HK-2 (cell line): ENCODE results near the gene TJP3.
"Not testable (repeated sequence)": the region's sequence is repeated elsewhere in the genome, so short reads cannot be mapped to it uniquely, and the experiment has no call there.

ENCODE experiments used
- DNase-seq: peaks from one replicate; pipeline ENCODE4 v3.0.0-alpha.2; 2018; ENCODE audit not compliant: unreplicated experiment

Gene TJP3, protein sequence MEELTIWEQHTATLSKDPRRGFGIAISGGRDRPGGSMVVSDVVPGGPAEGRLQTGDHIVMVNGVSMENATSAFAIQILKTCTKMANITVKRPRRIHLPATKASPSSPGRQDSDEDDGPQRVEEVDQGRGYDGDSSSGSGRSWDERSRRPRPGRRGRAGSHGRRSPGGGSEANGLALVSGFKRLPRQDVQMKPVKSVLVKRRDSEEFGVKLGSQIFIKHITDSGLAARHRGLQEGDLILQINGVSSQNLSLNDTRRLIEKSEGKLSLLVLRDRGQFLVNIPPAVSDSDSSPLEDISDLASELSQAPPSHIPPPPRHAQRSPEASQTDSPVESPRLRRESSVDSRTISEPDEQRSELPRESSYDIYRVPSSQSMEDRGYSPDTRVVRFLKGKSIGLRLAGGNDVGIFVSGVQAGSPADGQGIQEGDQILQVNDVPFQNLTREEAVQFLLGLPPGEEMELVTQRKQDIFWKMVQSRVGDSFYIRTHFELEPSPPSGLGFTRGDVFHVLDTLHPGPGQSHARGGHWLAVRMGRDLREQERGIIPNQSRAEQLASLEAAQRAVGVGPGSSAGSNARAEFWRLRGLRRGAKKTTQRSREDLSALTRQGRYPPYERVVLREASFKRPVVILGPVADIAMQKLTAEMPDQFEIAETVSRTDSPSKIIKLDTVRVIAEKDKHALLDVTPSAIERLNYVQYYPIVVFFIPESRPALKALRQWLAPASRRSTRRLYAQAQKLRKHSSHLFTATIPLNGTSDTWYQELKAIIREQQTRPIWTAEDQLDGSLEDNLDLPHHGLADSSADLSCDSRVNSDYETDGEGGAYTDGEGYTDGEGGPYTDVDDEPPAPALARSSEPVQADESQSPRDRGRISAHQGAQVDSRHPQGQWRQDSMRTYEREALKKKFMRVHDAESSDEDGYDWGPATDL

GRCh38 chr19:3708207-3708931 is at the start of gene TJP3:
TSS of gene TJP3 (plus strand) at chr19:3708384. CDS start at chr19:3728433, 20,049 bp downstream.
- DNase-seq: peak; percentile 37

DNA sequence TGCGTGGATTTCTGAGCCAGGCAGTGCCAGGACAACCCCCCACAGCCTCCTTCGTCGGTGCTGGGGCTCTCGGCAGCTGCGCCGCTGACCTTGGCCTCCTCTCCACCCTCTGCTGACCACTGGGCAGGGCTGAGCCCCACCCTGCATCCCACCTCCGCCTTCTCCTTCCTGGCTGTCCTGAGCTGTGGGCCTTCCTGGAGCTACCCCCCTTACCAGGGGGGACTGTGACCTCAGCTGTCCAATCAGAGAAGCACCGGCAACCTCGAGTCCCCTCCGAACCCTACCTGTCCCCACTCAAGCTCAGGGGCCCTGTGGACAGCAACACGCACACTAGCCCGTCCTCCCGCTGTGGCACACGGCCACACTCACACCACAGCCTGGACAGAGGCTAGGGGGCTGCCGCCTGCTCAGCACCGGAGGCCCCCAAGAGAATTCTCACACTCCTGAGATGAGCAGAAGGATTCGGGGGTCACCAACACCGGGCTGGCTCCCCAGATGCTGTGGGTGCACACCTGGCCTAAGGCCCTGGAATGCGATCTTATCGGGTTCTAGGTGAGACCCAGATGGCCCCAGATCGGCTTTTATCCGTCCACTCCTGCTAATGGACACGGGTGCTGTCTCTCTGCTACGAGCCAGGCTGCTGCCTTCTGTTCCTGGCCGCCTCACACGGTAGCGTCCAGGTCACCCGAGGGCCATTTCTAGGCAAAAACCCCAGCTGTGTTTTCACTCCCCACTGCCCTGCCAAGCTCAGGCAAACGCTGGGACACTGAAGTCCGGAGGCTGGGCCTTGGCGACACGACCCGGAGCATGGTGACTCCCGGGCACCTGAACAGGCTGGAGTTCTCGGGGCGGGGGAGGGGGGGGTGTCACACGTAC is 49.1 kb upstream of the TJP3 start:
- DNase-seq: no peak

GRCh38 chr19:3659746-3660112 is 48.5 kb upstream of the TJP3 start:
- DNase-seq: no peak

GRCh38 chr19:3660493-3661219 is 47.5 kb upstream of the TJP3 start:
- no peak for DNase-seq

DNA sequence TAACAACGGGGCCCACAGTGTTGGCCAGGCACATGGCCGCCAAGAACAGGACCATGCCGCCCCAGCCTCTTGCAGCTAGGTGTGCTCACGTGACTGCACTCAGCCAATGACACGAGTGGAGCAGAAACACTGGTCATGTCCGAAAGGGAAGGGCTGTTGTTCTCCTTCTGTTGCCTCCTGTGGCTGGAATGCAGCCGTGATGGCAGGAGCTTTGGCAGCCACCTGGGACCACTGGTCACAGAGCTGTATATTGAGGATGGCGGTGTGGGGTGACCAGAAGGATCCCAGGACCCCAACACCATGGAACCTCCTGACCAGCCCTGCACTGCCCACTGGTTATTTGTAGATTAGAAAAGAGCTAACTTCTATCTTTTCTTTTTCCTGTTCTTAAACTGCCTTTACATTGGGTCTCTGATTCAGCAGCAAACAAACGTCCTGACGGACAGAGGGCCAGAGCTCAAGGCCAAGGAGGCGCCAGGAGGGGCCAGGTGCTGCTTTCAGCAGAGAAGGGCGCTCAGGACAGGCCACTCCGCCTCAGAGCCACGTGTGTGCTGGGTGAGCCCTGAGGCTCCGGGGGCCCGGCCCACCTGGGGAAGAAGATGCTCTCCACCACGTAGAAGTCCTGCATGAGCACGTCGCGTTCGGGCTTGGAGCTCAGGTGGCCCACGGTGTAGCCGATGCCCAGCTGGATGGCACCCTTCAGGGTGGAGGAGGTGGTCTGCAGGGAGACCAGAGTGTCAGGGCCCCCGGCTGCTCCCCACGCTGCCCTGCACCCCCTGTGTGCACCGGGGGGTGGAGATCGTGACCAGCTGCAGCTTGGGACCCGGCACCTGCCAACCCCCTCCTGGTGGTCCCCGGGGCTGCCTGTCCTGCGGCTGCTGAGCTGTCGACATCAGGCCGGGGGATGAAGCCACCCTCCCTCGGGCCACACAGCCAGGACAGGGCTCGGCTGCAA is 46.6 kb upstream of the TJP3 start:
- no peak for DNase-seq

GRCh38 chr19:3663838-3664237 is 44.3 kb upstream of the TJP3 start:
- DNase-seq: no peak

DNA sequence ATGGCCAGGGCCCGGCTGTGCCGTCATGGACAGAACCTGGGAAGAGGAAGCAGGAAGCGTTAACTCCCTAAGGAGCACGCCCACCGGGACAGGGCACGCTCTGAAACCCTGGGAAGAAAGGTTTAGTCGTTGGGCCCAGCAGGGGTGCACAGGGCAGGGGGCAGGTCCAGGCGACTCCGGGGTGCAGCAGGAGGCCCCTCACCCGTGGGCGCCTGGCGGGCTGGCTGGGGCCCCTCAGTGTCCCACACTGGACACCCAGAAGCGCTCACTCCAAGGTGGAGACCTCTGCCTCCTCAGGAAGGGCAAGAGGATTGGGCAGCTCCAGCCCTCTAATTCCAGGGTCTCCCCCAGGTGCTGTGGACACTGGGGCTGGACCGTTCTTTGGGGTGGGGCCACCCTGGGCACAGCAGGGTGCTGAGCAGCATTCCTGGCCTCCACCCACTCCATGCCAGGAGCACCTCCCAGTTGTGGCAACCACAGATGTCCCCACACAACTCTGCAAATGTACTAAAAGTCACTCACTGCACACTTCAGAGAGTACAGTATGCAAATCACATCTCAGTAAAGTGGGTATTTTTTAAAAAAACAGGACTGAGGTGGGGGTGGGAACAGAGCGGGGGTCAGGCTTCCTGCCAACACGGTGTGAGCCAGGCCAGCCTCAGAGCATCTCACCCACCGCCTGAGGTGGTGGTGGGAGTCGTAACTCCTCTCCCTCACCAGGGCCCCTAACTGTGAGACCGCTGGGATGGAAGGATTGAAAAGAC is 43.1 kb upstream of the TJP3 start:
- no peak for DNase-seq

DNA sequence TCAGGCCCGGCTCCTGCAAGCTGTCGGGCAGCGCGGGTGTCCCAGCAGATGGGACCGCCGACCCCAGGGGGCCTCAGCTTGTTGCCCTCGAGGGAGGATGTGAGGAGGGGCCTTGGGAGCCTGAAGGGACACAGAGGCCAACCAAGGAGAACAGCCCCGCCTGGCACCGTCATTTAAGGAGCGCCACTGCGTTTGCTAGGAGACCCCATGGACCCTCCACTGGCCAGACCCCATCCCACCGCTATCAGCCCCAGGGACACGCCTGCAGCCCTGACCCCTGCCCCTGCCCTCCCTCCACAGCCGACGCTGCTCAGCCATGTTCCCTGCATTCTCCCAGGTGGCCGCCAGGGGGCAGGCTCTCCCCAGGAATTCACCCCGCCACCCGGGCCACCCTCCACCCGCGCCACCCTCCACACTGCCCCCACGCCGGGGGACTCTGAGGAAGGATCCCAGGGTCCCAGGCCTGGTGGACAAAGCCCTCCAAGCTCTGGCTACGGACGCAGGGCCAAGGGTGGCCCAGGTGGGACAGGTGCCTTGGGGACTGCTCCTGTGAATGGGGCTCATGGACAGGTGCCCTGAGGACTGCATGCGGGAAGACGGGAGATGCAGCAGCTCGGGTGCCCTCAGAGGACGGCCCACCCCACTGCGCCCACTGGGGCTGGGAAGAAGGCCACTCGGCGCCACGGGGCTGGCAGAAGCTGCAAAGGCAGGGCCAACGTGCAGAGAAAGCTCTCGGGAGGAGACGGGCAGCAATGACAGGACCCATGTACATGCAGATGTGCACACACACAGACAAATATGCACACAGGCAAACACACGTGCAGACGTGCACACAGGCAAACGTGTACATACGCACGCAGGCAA is 42.3 kb upstream of the TJP3 start:
- peak; percentile 69 for DNase-seq

- not testable (repeated sequence) for DNase-seq
Observed at GRCh38 chr19:3666545-3666856, 41.7 kb upstream of the TJP3 start.

- DNase-seq: no peak
Observed at GRCh38 chr19:3667037-3667638, 41.0 kb upstream of the TJP3 start.

DNA sequence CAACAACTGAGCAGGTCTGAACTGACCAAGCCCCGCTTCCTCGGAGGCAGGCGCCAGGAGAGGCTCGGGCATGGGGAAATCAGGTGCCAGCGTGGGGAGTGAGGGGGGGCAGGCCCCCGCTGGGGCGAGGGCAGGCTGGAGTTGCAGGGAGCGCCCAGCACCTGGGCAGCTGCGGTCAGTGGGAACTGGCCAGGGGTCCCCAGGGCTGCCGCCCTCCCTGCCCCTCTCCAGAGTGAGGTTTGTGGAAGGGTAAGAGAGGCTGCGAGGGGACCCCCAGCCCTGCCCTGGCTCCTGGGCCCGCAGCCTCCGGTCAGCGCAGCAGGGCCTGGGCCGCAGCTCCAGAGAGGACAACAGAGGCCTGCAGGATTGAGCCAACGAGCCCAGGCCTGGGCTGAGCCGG is 40.4 kb upstream of the TJP3 start:
- no peak for DNase-seq

- DNase-seq: no peak
Observed at GRCh38 chr19:3668331-3669081, 39.7 kb upstream of the TJP3 start.

DNA sequence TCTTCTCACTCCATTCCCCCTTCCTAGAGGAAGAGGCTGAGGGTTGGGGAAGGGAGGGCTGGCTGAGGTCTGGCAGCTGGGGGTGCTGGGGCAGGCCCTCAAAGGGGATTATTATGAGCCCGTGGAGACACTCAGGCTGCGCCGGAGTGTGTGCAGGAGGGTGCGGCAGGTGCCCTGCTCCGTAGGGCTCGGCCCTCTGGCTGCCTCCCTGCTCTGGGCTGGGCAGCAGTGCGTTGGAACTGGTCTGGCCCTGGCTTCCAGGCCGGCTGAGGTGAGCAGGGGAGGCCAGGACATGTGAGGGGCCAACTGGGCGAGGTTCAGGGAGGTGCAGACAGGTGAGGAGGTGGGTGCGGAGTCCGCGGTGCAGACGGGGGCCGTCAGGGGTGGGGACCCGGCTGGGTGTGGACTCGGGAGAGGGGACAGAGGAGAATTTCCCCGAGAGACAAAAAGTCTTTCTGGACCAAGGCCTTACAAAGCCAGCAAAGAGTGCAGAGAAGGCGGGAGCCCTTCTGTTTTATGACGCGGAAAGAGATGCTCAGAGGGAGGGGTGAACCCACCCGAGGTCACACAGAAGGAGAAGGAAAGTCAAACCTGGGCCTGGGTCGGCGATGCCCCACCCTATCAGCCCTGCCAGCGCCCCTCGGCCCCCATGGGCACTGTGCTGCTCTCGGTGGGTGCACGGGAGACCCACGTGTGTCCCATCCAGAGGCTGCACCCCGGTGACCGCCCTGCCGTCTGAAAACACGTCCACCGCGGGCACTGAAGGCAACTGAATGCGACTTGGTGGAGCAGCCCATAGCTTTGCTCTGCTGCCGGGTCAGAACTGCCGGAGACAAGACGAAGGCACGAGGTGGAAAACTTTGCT is 38.9 kb upstream of the TJP3 start:
- DNase-seq: no peak

- no peak for DNase-seq
Observed at GRCh38 chr19:3669947-3670795, 38.0 kb upstream of the TJP3 start.
